ENCODE data around the gene CMSS1.

CMSS1 gene

GRCh38 chr3:99941211-99941610 is 123.5 kb downstream of the CMSS1 start:
- DNase-seq (ENCODE audit: extremely low spot score) = no peak
- ChIA-PET POLR2A (no interaction called here), CTCF (interaction anchor here (0.7 to 1.8 kb wide), 2 partner anchors 12 to 14 kb away, joined by 3 to 5 read pairs; no protein-coding TSS in a partner anchor)
- no peak for TF ChIP-seq CTCF (IDR thresholded peaks at IDR 0.05; ENCODE audit: control extremely low read depth, extremely low read depth, low read depth, missing control alignments)

- CTCF ChIA-PET = no interaction called here
- POLR2A ChIA-PET = interaction anchor here (0.6 kb wide), 1 partner anchor 1380 kb away, joined by 4 read pairs; no protein-coding TSS in a partner anchor
Observed at GRCh38 chr3:99943931-99944761, 126.5 kb downstream of the CMSS1 start.

GRCh38 chr3:99945328-99945995 is 127.8 kb downstream of the CMSS1 start:
- ChIA-PET POLR2A (no interaction called here), CTCF (interaction anchor here (1.0 to 1.5 kb wide), 4 partner anchors 8 to 18 kb away, joined by 4 to 7 read pairs (median 6); no protein-coding TSS in a partner anchor)
- TF ChIP-seq CTCF (IDR thresholded peaks at IDR 0.05; ENCODE audit: control extremely low read depth, extremely low read depth, low read depth, missing control alignments) = no peak
- no peak for DNase-seq (ENCODE audit: extremely low spot score)

More at GRCh38 chr3:99943931-99944761, 126.5 kb downstream of the CMSS1 start:
- no peak for DNase-seq (ENCODE audit: extremely low spot score)
- TF ChIP-seq CTCF (IDR thresholded peaks at IDR 0.05; ENCODE audit: control extremely low read depth, extremely low read depth, low read depth, missing control alignments) = no peak

- ChIA-PET POLR2A (no interaction called here), CTCF (interaction anchor here (1.2 to 1.6 kb wide), 4 partner anchors 9 to 106 kb away, joined by 3 to 5 read pairs (median 4); no protein-coding TSS in a partner anchor)
- no peak for TF ChIP-seq CTCF (IDR thresholded peaks at IDR 0.05; ENCODE audit: control extremely low read depth, extremely low read depth, low read depth, missing control alignments)
- DNase-seq (ENCODE audit: extremely low spot score) = no peak
Observed at GRCh38 chr3:99947356-99947755, 129.7 kb downstream of the CMSS1 start.

- DNase-seq (ENCODE audit: extremely low spot score) = no peak
- ChIA-PET POLR2A (no interaction called here), CTCF (interaction anchor here (1.1 to 1.5 kb wide), 4 partner anchors 8 to 107 kb away, joined by 3 to 4 read pairs (median 3); no protein-coding TSS in a partner anchor)
- no peak for TF ChIP-seq CTCF (IDR thresholded peaks at IDR 0.05; ENCODE audit: control extremely low read depth, extremely low read depth, low read depth, missing control alignments)
Observed at GRCh38 chr3:99948467-99949089, 130.9 kb downstream of the CMSS1 start.
